GM12892 (cell line): ENCODE results near the gene SERPINE1.
"Not testable (repeated sequence)": the region's sequence is repeated elsewhere in the genome, so short reads cannot be mapped to it uniquely, and the experiment has no call there.

Experiments used
- DNase-seq: peaks from one replicate; pipeline ENCODE4 v3.0.0; 2011; ENCODE audit not compliant: insufficient read length
- FAIRE-seq: peaks from 2 replicates; lab custom pipeline; 2011; peaks lifted over from hg19 to GRCh38; lab: Jason Lieb, UNC
- POLR2A ChIP-seq: IDR thresholded peaks from 2 replicates; pipeline ENCODE4 v1.6.1; 2011; ENCODE audit warnings: low read depth, low read length, control low read depth
- POLR2AphosphoS5 ChIP-seq: IDR thresholded peaks from 2 replicates; pipeline ENCODE4 v1.6.1; 2011; ENCODE audit warnings: low read depth, low read length, control low read depth
- TAF1 ChIP-seq: IDR thresholded peaks from 2 replicates; pipeline ENCODE4 v1.6.1; 2011; ENCODE audit warnings: low read depth, mild to moderate bottlenecking, control low read depth, low read length, borderline replicate concordance

SERPINE1 gene

GRCh38 chr7:101093906-101094305, 33.0 kb upstream of the SERPINE1 start:
- no peak for TF ChIP-seq TAF1
- TF ChIP-seq POLR2A: no peak
- no peak for TF ChIP-seq POLR2AphosphoS5
- DNase-seq (no peak), FAIRE-seq (no peak)

GRCh38 chr7:101094376-101094775, 32.5 kb upstream of the SERPINE1 start:
- FAIRE-seq (no peak), DNase-seq (no peak)
- TF ChIP-seq TAF1 (no peak), POLR2AphosphoS5 (no peak), POLR2A (no peak)

- TF ChIP-seq POLR2AphosphoS5 (no peak), TAF1 (no peak), POLR2A (no peak)
- DNase-seq (no peak), FAIRE-seq (peak; percentile 62)
These were observed 32.0 kb upstream of the SERPINE1 start for GRCh38 chr7:101094791-101095375.

GRCh38 chr7:101096331-101096956, 30.5 kb upstream of the SERPINE1 start:
- DNase-seq: no peak
- FAIRE-seq: no peak
- TF ChIP-seq TAF1: no peak
- no peak for TF ChIP-seq POLR2AphosphoS5
- TF ChIP-seq POLR2A: no peak

- no peak for DNase-seq
- FAIRE-seq: no peak
- no peak for TF ChIP-seq TAF1
- no peak for TF ChIP-seq POLR2AphosphoS5
- TF ChIP-seq POLR2A: no peak
These were observed 30.0 kb upstream of the SERPINE1 start for GRCh38 chr7:101096957-101097347.

GRCh38 chr7:101097561-101097960, 29.3 kb upstream of the SERPINE1 start:
- DNase-seq: no peak
- no peak for FAIRE-seq
- TF ChIP-seq POLR2A: no peak
- TF ChIP-seq POLR2AphosphoS5: no peak
- TF ChIP-seq TAF1: no peak

GRCh38 chr7:101099969-101100781, 26.7 kb upstream of the SERPINE1 start:
- DNase-seq (no peak), FAIRE-seq (no peak)
- TF ChIP-seq POLR2AphosphoS5: no peak
- no peak for TF ChIP-seq TAF1
- no peak for TF ChIP-seq POLR2A

- DNase-seq (no peak), FAIRE-seq (no peak)
- TF ChIP-seq POLR2AphosphoS5 (no peak), POLR2A (no peak), TAF1 (no peak)
These were observed 25.8 kb upstream of the SERPINE1 start for GRCh38 chr7:101100858-101101847.

GRCh38 chr7:101102026-101102425, 24.9 kb upstream of the SERPINE1 start:
- no peak for FAIRE-seq
- TF ChIP-seq POLR2A: no peak
- TF ChIP-seq TAF1: no peak
- TF ChIP-seq POLR2AphosphoS5: no peak
- DNase-seq: no peak

- not testable (repeated sequence) for FAIRE-seq, DNase-seq
These were observed 23.2 kb upstream of the SERPINE1 start for GRCh38 chr7:101103701-101104100.
